Activated T-cell treated with anti-CD3 and anti-CD28 coated beads, Interleukin-2, amount 50 U/mL, for 4 hours (primary cell): ENCODE results near the gene EHD1. TPM values are rescaled to one million over a fixed set of nuclear protein-coding genes. Genes with fewer than 3 reads are reported as not detected.
"Not testable (repeated sequence)": the region's sequence is repeated elsewhere in the genome, so short reads cannot be mapped to it uniquely, and the experiment has no call there.

Experiments
- ATAC-seq, 2 donors: fragments of 200-7000 bp; cut with Tn5 transposase; one replicate each; pipeline ENCODE4 v1.10.0; 2021
- DNase-seq: peaks from one replicate; pipeline ENCODE4 v3.0.0-alpha.2; 2020
- H3K27me3 Mint-ChIP-seq: one replicate; pipeline ENCODE4 v1.8.0; 2021; ENCODE audit warnings: low read depth, mixed read lengths
- H3K36me3 Mint-ChIP-seq: one replicate; pipeline ENCODE4 v1.8.0; 2022; ENCODE audit warnings: mixed read lengths; ENCODE audit not compliant: insufficient read depth
- H3K4me1 Mint-ChIP-seq: one replicate; pipeline ENCODE4 v1.8.0; 2021; ENCODE audit warnings: low read depth, mixed read lengths
- H3K4me3 Mint-ChIP-seq: one replicate; pipeline ENCODE4 v1.8.0; 2021; ENCODE audit warnings: mild to moderate bottlenecking, moderate library complexity, mixed read lengths
- H3K9me3 Mint-ChIP-seq: one replicate; pipeline ENCODE4 v1.8.0; 2021; ENCODE audit warnings: mixed read lengths
- total RNA-seq, 3 donors: library from RNA; stranded (reverse); gene quantifications; one replicate each; pipeline ENCODE4 v1.2.1, GENCODE V29; 2021

Gene EHD1
- total RNA-seq, 3 donors from 2014 or later: 86.3 to 121 (median 108) TPM

GRCh38 chr11:64846998-64847666 is 31.3 kb downstream of the EHD1 start:
- Mint-ChIP-seq H3K36me3 (no peaks in the 10 kb centered on the region), H3K27me3 (no peaks in the 10 kb centered on the region), H3K9me3 (no peaks in the 10 kb centered on the region), H3K4me3 (no peak overlapping the region), H3K4me1 (peaks cover 56% of the 10 kb centered on the region)
- DNase-seq (peak; percentile 95), ATAC-seq (peak; percentile 72 to 77)

DNA sequence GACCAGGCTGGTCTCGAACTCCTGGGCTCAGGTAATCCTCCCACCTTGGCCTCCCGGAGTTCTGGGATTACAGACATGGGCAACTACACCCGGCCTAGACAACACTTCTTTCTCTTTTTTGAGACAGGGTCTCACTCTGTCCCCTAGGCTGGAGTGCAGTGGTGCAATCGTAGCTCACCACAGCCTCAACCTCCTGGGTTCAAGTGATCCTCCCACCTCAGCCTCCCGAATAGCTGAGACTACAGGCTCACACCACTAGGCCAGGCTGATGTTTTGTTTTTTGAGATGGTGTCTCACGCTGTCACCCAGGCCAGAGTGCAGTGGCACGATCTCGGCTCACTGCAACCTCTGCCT is 32.7 kb downstream of the EHD1 start:
- H3K36me3 Mint-ChIP-seq, ATAC-seq, H3K27me3 Mint-ChIP-seq, H3K9me3 Mint-ChIP-seq, DNase-seq: not testable (repeated sequence)
- H3K4me1 Mint-ChIP-seq: peaks cover 42% of the 10 kb centered on the region
- peak overlapping the region; percentile 58 for H3K4me3 Mint-ChIP-seq

- no peaks in the 10 kb centered on the region for H3K9me3 Mint-ChIP-seq
Observed at GRCh38 chr11:64845129-64845775, 33.2 kb downstream of the EHD1 start.

GRCh38 chr11:64844330-64845128 is 33.9 kb downstream of the EHD1 start, which contains the start of gene CDC42BPG:
Gene CDC42BPG, minus strand, starts transcription at chr11:64844653. Its CDS starts 84 bp downstream, at chr11:64844569.
- H3K4me1 Mint-ChIP-seq: peaks cover 33% of the 10 kb centered on the region
- DNase-seq (peak; percentile 55), ATAC-seq (peak; percentile 81 to 82)
- H3K27me3 Mint-ChIP-seq: no peaks in the 10 kb centered on the region
- H3K9me3 Mint-ChIP-seq: no peaks in the 10 kb centered on the region
- no peaks in the 10 kb centered on the region for H3K36me3 Mint-ChIP-seq
- H3K4me3 Mint-ChIP-seq: peak within 1 kb of the TSS; percentile 70

More at GRCh38 chr11:64845129-64845775, 33.2 kb downstream of the EHD1 start:
- peak overlapping the region; percentile 58 for H3K4me3 Mint-ChIP-seq
- DNase-seq: no peak
- peaks cover 39% of the 10 kb centered on the region for H3K4me1 Mint-ChIP-seq
- H3K27me3 Mint-ChIP-seq: no peaks in the 10 kb centered on the region
- no peak for ATAC-seq
- no peaks in the 10 kb centered on the region for H3K36me3 Mint-ChIP-seq

DNA sequence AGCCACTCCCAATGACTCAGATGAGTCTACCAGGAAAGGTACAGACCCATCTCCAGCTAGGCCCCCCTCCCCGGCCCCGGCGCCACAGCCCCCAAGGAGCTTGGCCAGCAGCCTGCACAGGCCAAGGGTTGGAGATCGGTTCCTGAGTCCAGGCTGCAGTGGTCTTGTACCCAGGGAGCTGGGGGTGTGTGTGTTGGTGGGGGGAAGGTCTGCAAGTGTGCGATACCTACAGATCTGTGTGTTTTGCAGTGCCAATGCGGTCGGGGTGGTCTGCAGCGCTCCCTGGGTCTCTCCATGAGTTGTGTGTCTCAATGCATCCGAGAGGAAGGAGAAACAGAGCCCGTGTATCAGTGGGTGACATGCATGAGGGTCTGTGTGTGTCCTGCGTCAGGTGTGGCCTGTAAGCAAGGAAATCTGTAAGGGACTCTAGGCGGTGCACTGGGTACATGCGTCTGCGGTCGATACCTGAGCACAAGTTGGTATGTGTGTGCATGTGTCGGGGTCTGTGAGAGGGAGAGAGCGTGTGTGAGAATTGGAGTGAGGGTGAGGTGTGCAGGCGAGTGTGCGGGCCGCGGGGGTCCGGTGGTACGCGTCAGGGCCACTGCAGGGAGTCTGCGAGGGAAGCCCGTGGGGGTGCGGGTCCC is 34.6 kb downstream of the EHD1 start:
- peak overlapping the region; percentile 70 for H3K4me3 Mint-ChIP-seq
- H3K27me3 Mint-ChIP-seq: no peaks in the 10 kb centered on the region
- H3K4me1 Mint-ChIP-seq: peaks cover 26% of the 10 kb centered on the region
- H3K36me3 Mint-ChIP-seq: no peaks in the 10 kb centered on the region
- ATAC-seq: peak in 1 of 2 donors; percentile 2
- DNase-seq: no peak
- no peaks in the 10 kb centered on the region for H3K9me3 Mint-ChIP-seq

DNA sequence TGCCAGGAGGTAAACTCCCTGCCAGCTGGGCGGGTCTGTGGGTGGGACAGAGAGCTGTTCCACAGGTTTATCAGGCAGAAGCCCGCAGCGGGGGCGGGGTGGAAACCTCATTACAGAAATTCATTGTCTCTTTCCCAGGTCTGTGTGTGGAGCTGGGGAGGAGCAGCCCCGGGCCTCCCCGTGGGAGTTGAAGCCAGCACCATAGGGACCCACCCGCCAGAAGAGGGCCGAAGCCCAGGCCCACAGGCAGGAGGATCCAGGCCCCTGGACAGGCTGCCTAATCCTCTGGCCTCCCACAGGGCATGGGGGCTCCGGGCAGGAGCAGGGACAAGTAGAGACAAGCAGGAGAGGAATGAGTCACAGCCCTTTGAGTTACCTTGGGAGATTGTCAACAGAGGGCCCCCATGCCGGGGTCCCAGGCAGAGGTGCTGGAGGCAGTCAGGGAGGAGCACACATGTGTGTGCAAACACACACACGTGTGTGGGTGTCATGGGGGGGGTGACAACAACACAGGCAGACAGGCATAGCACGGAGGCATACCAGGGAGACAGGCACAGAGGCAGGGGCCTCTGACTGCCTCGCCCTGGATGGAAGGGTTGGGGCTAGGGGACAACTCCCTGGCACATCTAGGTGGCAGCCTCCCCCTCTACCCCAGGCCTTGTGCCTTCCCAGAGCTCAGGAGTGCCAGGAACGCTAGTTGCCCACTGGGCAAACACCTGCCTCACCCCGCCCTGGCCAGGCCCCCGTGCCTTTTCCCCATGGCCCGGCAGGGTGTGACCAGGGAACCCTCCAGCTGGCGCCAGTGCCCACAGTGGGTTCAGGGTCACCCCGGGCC is 35.4 kb downstream of the EHD1 start:
- ATAC-seq (no peak), DNase-seq (no peak)
- Mint-ChIP-seq H3K36me3 (no peaks in the 10 kb centered on the region), H3K9me3 (no peaks in the 10 kb centered on the region), H3K4me1 (peaks cover 18% of the 10 kb centered on the region), H3K27me3 (no peaks in the 10 kb centered on the region), H3K4me3 (peak overlapping the region; percentile 19)

GRCh38 chr11:64842366-64842759 is 36.1 kb downstream of the EHD1 start:
- Mint-ChIP-seq H3K9me3 (no peaks in the 10 kb centered on the region), H3K4me1 (peaks cover 14% of the 10 kb centered on the region), H3K36me3 (no peaks in the 10 kb centered on the region), H3K4me3 (no peak overlapping the region), H3K27me3 (no peaks in the 10 kb centered on the region)
- no peak for ATAC-seq
- DNase-seq: no peak

DNA sequence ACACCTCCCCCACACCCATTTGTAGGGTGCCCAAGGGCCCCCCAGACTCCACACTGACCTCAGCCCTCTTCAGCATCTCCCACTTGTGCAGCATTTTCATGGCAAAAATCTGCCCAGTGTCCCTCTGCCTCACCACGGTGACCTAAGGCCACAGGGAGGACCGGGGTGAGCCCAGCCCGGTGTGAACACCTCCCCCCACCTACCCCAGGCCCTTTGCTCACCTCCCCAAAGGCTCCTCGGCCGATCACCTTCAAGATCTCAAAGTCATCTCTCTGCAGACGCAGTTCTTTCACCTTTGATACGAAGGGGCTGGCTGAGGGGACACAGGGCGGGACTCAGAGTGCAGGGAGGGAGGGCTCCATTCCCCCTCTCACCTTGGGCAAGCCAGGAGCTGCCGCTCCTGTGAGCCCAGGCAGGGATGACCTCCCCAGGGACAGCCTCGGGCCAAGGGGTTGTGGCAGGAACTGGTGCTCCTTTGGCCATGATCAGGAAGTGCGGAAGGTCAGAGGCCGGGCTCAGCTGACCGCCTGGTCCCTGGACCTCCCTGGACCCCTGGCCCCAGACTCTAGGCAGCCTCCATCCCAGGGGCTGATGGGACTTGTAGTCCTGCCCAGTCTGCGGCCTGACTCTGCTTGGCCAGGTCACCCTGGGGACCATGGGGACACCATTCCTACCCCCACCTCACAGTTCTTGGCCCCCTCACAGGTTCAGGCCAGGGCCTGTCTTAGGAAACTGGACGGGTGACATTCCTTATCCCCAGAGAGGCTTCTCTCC is 36.6 kb downstream of the EHD1 start:
- ATAC-seq (no peak), DNase-seq (no peak)
- Mint-ChIP-seq H3K27me3 (no peaks in the 10 kb centered on the region), H3K36me3 (no peaks in the 10 kb centered on the region), H3K4me3 (no peak overlapping the region), H3K9me3 (no peaks in the 10 kb centered on the region), H3K4me1 (peaks cover 11% of the 10 kb centered on the region)

GRCh38 chr11:64839887-64840782 is 38.3 kb downstream of the EHD1 start:
- no peaks in the 10 kb centered on the region for H3K9me3 Mint-ChIP-seq

GRCh38 chr11:64839335-64839734 is 39.1 kb downstream of the EHD1 start:
- H3K36me3 Mint-ChIP-seq: no peaks in the 10 kb centered on the region
- ATAC-seq: no peak
- no peak overlapping the region for H3K4me3 Mint-ChIP-seq
- H3K9me3 Mint-ChIP-seq: no peaks in the 10 kb centered on the region
- DNase-seq: no peak
- H3K4me1 Mint-ChIP-seq: peaks cover 6% of the 10 kb centered on the region
- no peaks in the 10 kb centered on the region for H3K27me3 Mint-ChIP-seq

More at GRCh38 chr11:64839887-64840782, 38.3 kb downstream of the EHD1 start:
- H3K4me3 Mint-ChIP-seq: no peak overlapping the region
- H3K4me1 Mint-ChIP-seq: peaks cover 8% of the 10 kb centered on the region
- DNase-seq (no peak), ATAC-seq (no peak)
- no peaks in the 10 kb centered on the region for H3K27me3 Mint-ChIP-seq
- H3K36me3 Mint-ChIP-seq: no peaks in the 10 kb centered on the region

- no peaks in the 10 kb centered on the region for H3K9me3 Mint-ChIP-seq
- H3K4me1 Mint-ChIP-seq: peaks cover 3% of the 10 kb centered on the region
- ATAC-seq (no peak), DNase-seq (no peak)
- no peaks in the 10 kb centered on the region for H3K36me3 Mint-ChIP-seq
- no peaks in the 10 kb centered on the region for H3K27me3 Mint-ChIP-seq
- H3K4me3 Mint-ChIP-seq: no peak overlapping the region
Observed at GRCh38 chr11:64838600-64839334, 39.7 kb downstream of the EHD1 start.

DNA sequence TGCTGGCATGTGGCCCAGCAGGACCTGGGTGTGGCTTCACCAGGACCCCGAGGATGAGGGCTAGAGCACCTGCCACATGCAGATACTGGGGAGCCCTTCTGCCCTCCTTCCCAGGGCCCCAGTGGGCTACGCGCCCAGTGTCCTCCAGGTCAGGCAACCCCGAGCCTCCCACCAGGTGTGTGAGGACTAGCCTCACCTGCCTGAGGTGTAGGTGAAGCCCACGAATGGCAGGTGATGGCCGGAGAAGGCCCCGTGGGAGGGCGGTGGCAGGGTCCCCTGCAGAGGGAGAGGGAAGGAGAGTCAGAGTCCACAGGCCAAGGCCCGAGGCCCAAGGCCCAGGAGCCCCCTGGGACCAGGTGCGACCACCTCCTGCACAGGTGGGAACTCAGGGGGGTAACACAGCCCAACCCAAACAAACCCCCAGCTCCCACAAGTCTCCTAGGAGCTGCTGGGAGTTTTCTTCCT is 40.5 kb downstream of the EHD1 start:
- Mint-ChIP-seq H3K4me1 (no peaks in the 10 kb centered on the region), H3K27me3 (no peaks in the 10 kb centered on the region), H3K9me3 (no peaks in the 10 kb centered on the region), H3K36me3 (no peaks in the 10 kb centered on the region), H3K4me3 (no peak overlapping the region)
- no peak for ATAC-seq
- no peak for DNase-seq
